GM12874 (cell line): ENCODE results near the gene PLA2G2E.

Source experiments
- TF ChIP-seq, protein P1 (sequence below): IDR thresholded peaks from 2 replicates; pipeline ENCODE4 v1.5.1; 2011; ENCODE audit warnings: low read depth, mild to moderate bottlenecking, control low read depth, low read length, moderate library complexity; ENCODE audit not compliant: insufficient read depth

Gene PLA2G2E

GRCh38 chr1:19918057-19918456 is 5.4 kb downstream of the PLA2G2E start:
- TF ChIP-seq, protein P1, sequence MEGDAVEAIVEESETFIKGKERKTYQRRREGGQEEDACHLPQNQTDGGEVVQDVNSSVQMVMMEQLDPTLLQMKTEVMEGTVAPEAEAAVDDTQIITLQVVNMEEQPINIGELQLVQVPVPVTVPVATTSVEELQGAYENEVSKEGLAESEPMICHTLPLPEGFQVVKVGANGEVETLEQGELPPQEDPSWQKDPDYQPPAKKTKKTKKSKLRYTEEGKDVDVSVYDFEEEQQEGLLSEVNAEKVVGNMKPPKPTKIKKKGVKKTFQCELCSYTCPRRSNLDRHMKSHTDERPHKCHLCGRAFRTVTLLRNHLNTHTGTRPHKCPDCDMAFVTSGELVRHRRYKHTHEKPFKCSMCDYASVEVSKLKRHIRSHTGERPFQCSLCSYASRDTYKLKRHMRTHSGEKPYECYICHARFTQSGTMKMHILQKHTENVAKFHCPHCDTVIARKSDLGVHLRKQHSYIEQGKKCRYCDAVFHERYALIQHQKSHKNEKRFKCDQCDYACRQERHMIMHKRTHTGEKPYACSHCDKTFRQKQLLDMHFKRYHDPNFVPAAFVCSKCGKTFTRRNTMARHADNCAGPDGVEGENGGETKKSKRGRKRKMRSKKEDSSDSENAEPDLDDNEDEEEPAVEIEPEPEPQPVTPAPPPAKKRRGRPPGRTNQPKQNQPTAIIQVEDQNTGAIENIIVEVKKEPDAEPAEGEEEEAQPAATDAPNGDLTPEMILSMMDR = peak; percentile 84

DNA sequence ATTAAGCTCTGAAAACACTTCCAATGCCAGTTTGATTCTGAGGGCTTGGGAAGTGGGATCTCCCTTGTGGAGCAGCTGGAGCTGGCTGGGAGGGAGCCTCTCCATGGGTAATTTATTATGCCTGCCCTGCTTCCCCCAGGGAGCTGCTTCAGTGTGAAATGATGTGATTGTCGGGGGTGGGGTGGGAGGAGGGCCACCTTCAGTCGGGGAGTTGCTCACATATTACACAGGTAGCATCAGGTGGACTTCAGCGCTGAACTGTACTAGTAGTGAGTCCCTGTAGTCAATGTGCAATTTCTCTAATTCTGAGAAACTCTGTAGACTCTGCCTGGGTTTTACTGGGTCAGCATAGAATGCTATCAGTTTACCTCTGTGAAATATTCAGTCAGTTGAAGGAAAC is 12.8 kb downstream of the PLA2G2E start:
- TF ChIP-seq, protein P1 = no peak

DNA sequence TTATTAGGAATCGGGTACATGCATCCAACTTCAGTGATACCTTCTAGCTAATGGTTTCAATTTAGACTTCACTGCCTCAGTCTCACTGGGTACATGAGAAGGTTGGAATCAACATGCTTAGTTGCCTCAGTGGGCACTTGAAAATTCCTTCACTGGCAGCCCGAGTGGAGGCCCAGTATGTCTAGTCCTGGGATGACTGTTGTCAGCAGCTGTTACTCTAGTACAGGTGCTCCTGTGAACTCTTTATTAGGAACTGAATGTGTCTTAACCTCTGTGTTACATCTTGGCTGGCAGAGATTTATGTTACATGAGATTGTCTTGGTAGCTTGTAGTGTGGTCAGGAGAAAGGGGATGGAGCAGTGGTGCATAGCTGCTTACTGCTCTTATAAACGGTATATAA is 13.4 kb downstream of the PLA2G2E start:
- TF ChIP-seq, protein P1 = no peak

- TF ChIP-seq, protein P1 = no peak
These were observed 14.0 kb downstream of the PLA2G2E start for GRCh38 chr1:19909392-19909791.

DNA sequence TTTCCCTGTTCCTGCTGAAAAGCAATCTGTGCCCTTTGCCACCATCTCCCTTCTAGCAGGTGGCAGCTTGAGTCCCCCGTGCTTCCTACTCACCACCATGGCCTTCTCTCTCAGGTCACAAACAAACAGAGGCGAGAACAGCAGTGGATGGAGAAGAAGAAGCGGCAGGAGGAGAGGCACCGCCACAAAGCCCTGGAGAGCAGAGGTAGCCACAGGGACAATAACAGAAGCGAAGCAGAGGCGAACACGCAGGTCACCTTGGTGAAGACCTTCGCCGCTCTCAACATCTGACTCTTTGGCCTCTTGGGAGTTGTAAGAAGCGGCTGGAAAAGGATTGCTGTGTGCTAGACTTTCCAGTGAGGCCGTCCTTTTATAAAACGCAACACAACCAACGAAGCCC is 16.0 kb downstream of the PLA2G2E start:
- TF ChIP-seq, protein P1 = no peak

GRCh38 chr1:19903621-19904020 is 19.8 kb downstream of the PLA2G2E start:
- TF ChIP-seq, protein P1 = no peak

- TF ChIP-seq, protein P1 = no peak
These were observed 21.8 kb downstream of the PLA2G2E start for GRCh38 chr1:19901653-19902052.

- TF ChIP-seq, protein P1 = no peak
These were observed 29.2 kb downstream of the PLA2G2E start for GRCh38 chr1:19894218-19894617.
